Measurements from ENCODE around the gene ATRNL1. TPM values are rescaled to one million over a fixed set of nuclear protein-coding genes. Genes with fewer than 3 reads are reported as not detected.

The ATRNL1 gene
- total RNA-seq, 1 experiment from 2014 or later: 1.3 TPM

GRCh38 chr10:115117301-115117700, 24.1 kb downstream of the ATRNL1 start (continued):
- no peak for TF ChIP-seq TCF7L2 (IDR thresholded peaks at IDR 0.05; ENCODE audit: borderline replicate concordance, extremely low read depth, insufficient read depth, insufficient read length)

DNA sequence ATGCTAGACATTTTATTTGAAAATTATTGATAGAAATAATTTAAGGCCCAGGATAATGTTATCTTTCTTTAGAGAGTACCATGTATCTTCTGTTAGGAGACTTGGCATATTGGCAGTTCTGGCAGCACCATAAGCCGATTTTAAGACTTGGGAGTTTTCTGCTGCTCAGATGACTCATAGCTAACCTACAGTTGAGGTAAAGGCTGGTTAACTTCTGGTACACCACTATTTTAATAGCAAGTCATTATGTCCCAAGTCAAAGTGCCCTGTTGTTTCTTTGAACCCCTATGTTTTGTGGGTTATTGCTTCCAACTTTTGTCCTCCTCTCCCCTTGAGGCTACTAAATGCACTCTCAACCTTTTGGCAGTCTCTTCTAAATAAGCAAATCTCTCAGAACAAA, 25.2 kb downstream of the ATRNL1 start:
- no peaks in the 10 kb centered on the region; the same call in 1 of the 2 replicates for H3K9me2 ChIP-seq (ENCODE audit: insufficient read depth)
- H3K36me3 ChIP-seq (ENCODE audit: control insufficient read depth in 1 of 2, insufficient read depth in 2 of 2, low read length in 2 of 2): no peaks in the 10 kb centered on the region
- TF ChIP-seq YY1 (IDR thresholded peaks at IDR 0.05; ENCODE audit: extremely low read depth, insufficient replicate concordance, low read depth, low read length) (no peak), TCF7L2 (IDR thresholded peaks at IDR 0.05; ENCODE audit: borderline replicate concordance, extremely low read depth, insufficient read depth, insufficient read length) (no peak), RAD21 (IDR thresholded peaks at IDR 0.05; ENCODE audit: low read depth) (no peak), EZH2 (IDR thresholded peaks at IDR 0.05) (no peak), SIN3A (IDR thresholded peaks at IDR 0.05; ENCODE audit: low read depth) (no peak), ZFX (IDR thresholded peaks at IDR 0.05) (no peak), ELF1 (IDR thresholded peaks at IDR 0.05; ENCODE audit: borderline replicate concordance, low read depth) (no peak), JUND (IDR thresholded peaks at IDR 0.05) (no peak), ZNF274 (IDR thresholded peaks at IDR 0.05; ENCODE audit: low read depth, low read length) (no peak), POLR2A (IDR thresholded peaks at IDR 0.05; ENCODE audit: borderline replicate concordance, extremely low read depth, insufficient read depth, insufficient read length) (no peak), SP1 (IDR thresholded peaks at IDR 0.05; ENCODE audit: low read depth) (no peak), CEBPB (IDR thresholded peaks at IDR 0.05; ENCODE audit: low read depth) (no peak), ATF3 (IDR thresholded peaks at IDR 0.05) (no peak)
- TF ChIP-seq, protein P1, sequence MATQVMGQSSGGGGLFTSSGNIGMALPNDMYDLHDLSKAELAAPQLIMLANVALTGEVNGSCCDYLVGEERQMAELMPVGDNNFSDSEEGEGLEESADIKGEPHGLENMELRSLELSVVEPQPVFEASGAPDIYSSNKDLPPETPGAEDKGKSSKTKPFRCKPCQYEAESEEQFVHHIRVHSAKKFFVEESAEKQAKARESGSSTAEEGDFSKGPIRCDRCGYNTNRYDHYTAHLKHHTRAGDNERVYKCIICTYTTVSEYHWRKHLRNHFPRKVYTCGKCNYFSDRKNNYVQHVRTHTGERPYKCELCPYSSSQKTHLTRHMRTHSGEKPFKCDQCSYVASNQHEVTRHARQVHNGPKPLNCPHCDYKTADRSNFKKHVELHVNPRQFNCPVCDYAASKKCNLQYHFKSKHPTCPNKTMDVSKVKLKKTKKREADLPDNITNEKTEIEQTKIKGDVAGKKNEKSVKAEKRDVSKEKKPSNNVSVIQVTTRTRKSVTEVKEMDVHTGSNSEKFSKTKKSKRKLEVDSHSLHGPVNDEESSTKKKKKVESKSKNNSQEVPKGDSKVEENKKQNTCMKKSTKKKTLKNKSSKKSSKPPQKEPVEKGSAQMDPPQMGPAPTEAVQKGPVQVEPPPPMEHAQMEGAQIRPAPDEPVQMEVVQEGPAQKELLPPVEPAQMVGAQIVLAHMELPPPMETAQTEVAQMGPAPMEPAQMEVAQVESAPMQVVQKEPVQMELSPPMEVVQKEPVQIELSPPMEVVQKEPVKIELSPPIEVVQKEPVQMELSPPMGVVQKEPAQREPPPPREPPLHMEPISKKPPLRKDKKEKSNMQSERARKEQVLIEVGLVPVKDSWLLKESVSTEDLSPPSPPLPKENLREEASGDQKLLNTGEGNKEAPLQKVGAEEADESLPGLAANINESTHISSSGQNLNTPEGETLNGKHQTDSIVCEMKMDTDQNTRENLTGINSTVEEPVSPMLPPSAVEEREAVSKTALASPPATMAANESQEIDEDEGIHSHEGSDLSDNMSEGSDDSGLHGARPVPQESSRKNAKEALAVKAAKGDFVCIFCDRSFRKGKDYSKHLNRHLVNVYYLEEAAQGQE (IDR thresholded peaks at IDR 0.05; ENCODE audit: low read depth): no peak
- TF ChIP-seq, protein P2, sequence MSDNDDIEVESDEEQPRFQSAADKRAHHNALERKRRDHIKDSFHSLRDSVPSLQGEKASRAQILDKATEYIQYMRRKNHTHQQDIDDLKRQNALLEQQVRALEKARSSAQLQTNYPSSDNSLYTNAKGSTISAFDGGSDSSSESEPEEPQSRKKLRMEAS (IDR thresholded peaks at IDR 0.05): no peak
- H3K4me3 ChIP-seq (replicated peaks in 1 of 2; ENCODE audit: low read depth in 1 of 2, low read length in 2 of 2): no peak overlapping the region
- no peaks in the 10 kb centered on the region for H3K9me3 ChIP-seq (ENCODE audit: control insufficient read depth in 1 of 2, insufficient read depth in 1 of 2, low read depth in 1 of 2, low read length in 2 of 2)
- no peaks in the 10 kb centered on the region for H3K27me3 ChIP-seq (ENCODE audit: insufficient read depth, low read length)
- BruUV-seq (replicated peaks): no TSS peak
- no peak overlapping the region for H3K9ac ChIP-seq (ENCODE audit: low read length)
- no peak overlapping the region for H2AFZ ChIP-seq (ENCODE audit: low read depth, low read length, poor library complexity, severe bottlenecking)
- no peak overlapping the region for H3K27ac ChIP-seq (ENCODE audit: low read depth, low read length)
- intact Hi-C loops (cut with micrococcal nuclease): no loop called here
- H3K4me1 ChIP-seq (ENCODE audit: control insufficient read depth in 1 of 2, insufficient read depth in 2 of 2, low read length in 2 of 2): no peaks in the 10 kb centered on the region
- no peak for DNase-seq (ENCODE audit: low read depth, low spot score)
- ATAC-seq: no peak
- H4K20me1 ChIP-seq (ENCODE audit: insufficient read depth): no peaks in the 10 kb centered on the region
- no peaks in the 10 kb centered on the region for H3K79me2 ChIP-seq (ENCODE audit: insufficient read depth, low read length)
- ChIA-PET POLR2A (no interaction called here), CTCF (no interaction called here), RAD21 (ENCODE audit: low non-redundant PET in 1 of 2, low total read pairs in 2 of 2, uncharacterized antibody in 2 of 2, unreplicated experiment in 2 of 2) (no interaction called here)
- no peak overlapping the region for H3K4me2 ChIP-seq (ENCODE audit: low read length)
